ENCODE measurements around the gene SYNE3. TPM values are rescaled to one million over a fixed set of nuclear protein-coding genes. Genes with fewer than 3 reads are reported as not detected.

The SYNE3 gene
- total and polyA plus RNA-seq, 9 of the 15 experiments (the other 6 are each of a cell fraction or from before 2014, with no cell fraction given): 0.04 to 3.1 (median 0.55) TPM

GRCh38 chr14:95526483-95527386, 10.3 kb upstream of the SYNE3 start (continued):
- TF ChIP-seq ZNF511 (CRISPR knock-in tag; IDR thresholded peaks at IDR 0.05) (no peak), ARID4B (CRISPR knock-in tag; IDR thresholded peaks at IDR 0.05) (no peak), ID3 (CRISPR knock-in tag; IDR thresholded peaks at IDR 0.05) (no peak), ID3 (tag; IDR thresholded peaks at IDR 0.05) (no peak), SOX6 (IDR thresholded peaks at IDR 0.05) (no peak), CTCF (IDR thresholded peaks at IDR 0.05 in 2 of 3, conservative IDR thresholded peaks at IDR 0.05 in 1 of 3; ENCODE audit: insufficient read depth in 2 of 3, low read depth in 1 of 3, low read length in 3 of 3) (no peak), ZNF324 (CRISPR knock-in tag; IDR thresholded peaks at IDR 0.05) (no peak), RBM39 (optimal IDR thresholded peaks at IDR 0.05; ENCODE audit: low read depth, low read length) (no peak), SRSF9 (IDR thresholded peaks at IDR 0.05; ENCODE audit: borderline replicate concordance, low read depth, low read length) (no peak), ARID1B (IDR thresholded peaks at IDR 0.05) (no peak), ZNF766 (CRISPR knock-in tag; conservative IDR thresholded peaks at IDR 0.05) (0 out of 2 replicates have a peak, but pooled peaks have one; percentile 17), ZNF175 (CRISPR knock-in tag; IDR thresholded peaks at IDR 0.05; ENCODE audit: low read depth) (no peak), PCBP2 (IDR thresholded peaks at IDR 0.05; ENCODE audit: low read depth, low read length, poor library complexity, severe bottlenecking) (no peak), HNRNPLL (IDR thresholded peaks at IDR 0.05; ENCODE audit: low read depth, low read length, poor library complexity, severe bottlenecking) (no peak), TBP (optimal IDR thresholded peaks at IDR 0.05; ENCODE audit: low read depth, low read length) (no peak), PML (IDR thresholded peaks at IDR 0.05; ENCODE audit: low read length) (no peak), BRCA1 (IDR thresholded peaks at IDR 0.05) (no peak), BRCA1 (CRISPR knock-in tag; IDR thresholded peaks at IDR 0.05) (no peak), SRSF3 (IDR thresholded peaks at IDR 0.05; ENCODE audit: insufficient read depth, low read length) (no peak), CEBPG (CRISPR knock-in tag; IDR thresholded peaks at IDR 0.05) (peak; percentile 27; the same call in 1 of the 2 replicates), CEBPG (tag; conservative IDR thresholded peaks at IDR 0.05 in 1 of 2, IDR thresholded peaks at IDR 0.05 in 1 of 2) (peak in 1 of 2 experiments; percentile 24; a peak in 1 of 4 replicates)
